GM13977 (cell line): ENCODE data around the gene FMNL2.

Source experiments
- DNase-seq: peaks from one replicate; pipeline ENCODE4 v3.0.0; 2012; ENCODE audit warnings: low spot score
- CTCF ChIP-seq: IDR thresholded peaks from 2 replicates; pipeline ENCODE4 v1.5.1; 2012; ENCODE audit warnings: mild to moderate bottlenecking, control low read depth; ENCODE audit not compliant: insufficient read depth; ENCODE audit errors: extremely low read depth, missing control alignments
- in situ Hi-C: fragments of 300-500 bp; cut with MboI; formaldehyde crosslinking; loops from one replicate; pipeline ENCODE4 v1.12.0; 2022; ENCODE audit warnings: low sequenced_read_pairs, low pct_unique_long_range_greater_than_20kb, mixed read lengths, inconsistent platforms; ENCODE audit not compliant: unreplicated experiment

The FMNL2 gene

GRCh38 chr2:152454960-152455359, 120.0 kb downstream of the FMNL2 start:
- DNase-seq = no peak
- in situ Hi-C loops = loop anchor here (25.0 kb wide), 1 partner anchor 418 kb away; no protein-coding TSS in a partner anchor
- no peak for TF ChIP-seq CTCF

GRCh38 chr2:152455738-152456137, 120.8 kb downstream of the FMNL2 start:
- no peak for DNase-seq
- in situ Hi-C loops = loop anchor here (25.0 kb wide), 1 partner anchor 418 kb away; no protein-coding TSS in a partner anchor
- no peak for TF ChIP-seq CTCF

GRCh38 chr2:152456262-152456661, 121.3 kb downstream of the FMNL2 start:
- in situ Hi-C loops = loop anchor here (25.0 kb wide), 1 partner anchor 419 kb away; no protein-coding TSS in a partner anchor
- no peak for TF ChIP-seq CTCF
- no peak for DNase-seq

GRCh38 chr2:152458441-152458940, 123.5 kb downstream of the FMNL2 start:
- no peak for TF ChIP-seq CTCF
- in situ Hi-C loops = loop anchor here (25.0 kb wide), 1 partner anchor 421 kb away; no protein-coding TSS in a partner anchor
- DNase-seq = no peak

GRCh38 chr2:152459091-152459490, 124.1 kb downstream of the FMNL2 start:
- in situ Hi-C loops = loop anchor here (25.0 kb wide), 1 partner anchor 422 kb away; no protein-coding TSS in a partner anchor
- TF ChIP-seq CTCF = no peak

GRCh38 chr2:152460567-152460966, 125.6 kb downstream of the FMNL2 start:
- DNase-seq = no peak
- TF ChIP-seq CTCF = no peak
- in situ Hi-C loops = loop anchor here (25.0 kb wide), 1 partner anchor 423 kb away; no protein-coding TSS in a partner anchor

More at GRCh38 chr2:152459091-152459490, 124.1 kb downstream of the FMNL2 start:
- no peak for DNase-seq
